Loucy (cell line): ENCODE measurements around the gene ANKRD13C.
"Not testable (repeated sequence)": the region's sequence is repeated elsewhere in the genome, so short reads cannot be mapped to it uniquely, and the experiment has no call there.

Source experiments
- H2AFZ ChIP-seq: fragments of 200-600 bp; sonication (generic); 2 replicates; pipeline ENCODE4 v1.6.0; 2016; ENCODE audit warnings: antibody characterized with exemption, mild to moderate bottlenecking, low read length, moderate library complexity
- H3F3A ChIP-seq: fragments of 200-600 bp; 2 replicates; pipeline ENCODE4 v1.6.0; 2016; ENCODE audit warnings: antibody characterized with exemption, low read depth, mild to moderate bottlenecking
- H3K27me3 ChIP-seq: fragments of 200-600 bp; sonication (generic); 2 replicates; pipeline ENCODE4 v1.6.1; 2014; ENCODE audit warnings: low read length, mild to moderate bottlenecking; ENCODE audit not compliant: insufficient read depth, poor library complexity, severe bottlenecking
- H3K36me3 ChIP-seq: fragments of 200-600 bp; sonication (generic); 2 replicates; pipeline ENCODE4 v1.6.1; 2016; ENCODE audit warnings: low read length; ENCODE audit not compliant: insufficient read depth
- H3K4me1 ChIP-seq: fragments of 200-600 bp; sonication (generic); 2 replicates; pipeline ENCODE4 v1.5.1; 2014; ENCODE audit warnings: low read length, mild to moderate bottlenecking; ENCODE audit not compliant: insufficient read depth, poor library complexity, severe bottlenecking
- H3K4me2 ChIP-seq: fragments of 200-600 bp; sonication (generic); 2 replicates; pipeline ENCODE4 v1.6.0; 2014; ENCODE audit warnings: antibody characterized with exemption, low read length, low read depth, mild to moderate bottlenecking; ENCODE audit not compliant: poor library complexity, severe bottlenecking
- H3K4me3 ChIP-seq: fragments of 200-600 bp; sonication (generic); 2 replicates; pipeline ENCODE4 v1.5.1; 2014; ENCODE audit warnings: low read length, mild to moderate bottlenecking, mixed read lengths; ENCODE audit not compliant: poor library complexity, severe bottlenecking
- H3K79me2 ChIP-seq: fragments of 200-600 bp; sonication (generic); 2 replicates; pipeline ENCODE4 v1.6.1; 2014; ENCODE audit warnings: low read length; ENCODE audit not compliant: insufficient read depth
- H3K9ac ChIP-seq: fragments of 200-600 bp; sonication (generic); 2 replicates; pipeline ENCODE4 v1.6.0; 2014; ENCODE audit warnings: mild to moderate bottlenecking, low read depth, low read length, moderate library complexity; ENCODE audit not compliant: poor library complexity, severe bottlenecking
- H3K9me2 ChIP-seq: fragments of 200-600 bp; sonication (generic); replicated peaks from 2 replicates; pipeline ENCODE4 v1.6.1; 2016; ENCODE audit warnings: low read depth, low read length, mixed read lengths
- H3K9me3 ChIP-seq: fragments of 200-600 bp; sonication (generic); 2 replicates; pipeline ENCODE4 v1.6.1; 2014; ENCODE audit warnings: mild to moderate bottlenecking, antibody characterized with exemption, low read length, low read depth; ENCODE audit not compliant: insufficient read depth
- H4K20me1 ChIP-seq: fragments of 200-600 bp; sonication (generic); 2 replicates; pipeline ENCODE4 v1.6.0; 2014; ENCODE audit warnings: antibody characterized with exemption, low read length, mild to moderate bottlenecking; ENCODE audit not compliant: insufficient read depth, poor library complexity, severe bottlenecking
- CTCF ChIP-seq: fragments of 200-600 bp; sonication (generic); conservative IDR thresholded peaks from 2 replicates; pipeline ENCODE4 v1.5.1; 2014; ENCODE audit warnings: mild to moderate bottlenecking, antibody characterized with exemption, low read length
- EZH2phosphoT487 ChIP-seq: fragments of 200-600 bp; IDR thresholded peaks from 2 replicates; pipeline ENCODE4 v1.6.1; 2018; ENCODE audit warnings: antibody characterized with exemption, mild to moderate bottlenecking, moderate library complexity, borderline replicate concordance

ANKRD13C gene

GRCh38 chr1:70382682-70383081 is 28.2 kb upstream of the ANKRD13C start:
- H3K9me2 ChIP-seq = no peaks in the 10 kb centered on the region
- H3K4me1 ChIP-seq = peaks cover 9% of the 10 kb centered on the region
- no peak overlapping the region for H2AFZ ChIP-seq
- H3K9me3 ChIP-seq = no peaks in the 10 kb centered on the region
- H4K20me1 ChIP-seq = no peaks in the 10 kb centered on the region
- H3K9ac ChIP-seq = no peak overlapping the region
- H3F3A ChIP-seq = no peaks in the 10 kb centered on the region
- no peaks in the 10 kb centered on the region for H3K36me3 ChIP-seq
- H3K4me3 ChIP-seq = no peak overlapping the region
- H3K4me2 ChIP-seq = no peak overlapping the region
- TF ChIP-seq EZH2phosphoT487 (no peak), CTCF (no peak)
- no peaks in the 10 kb centered on the region for H3K27me3 ChIP-seq
- H3K79me2 ChIP-seq = no peaks in the 10 kb centered on the region

GRCh38 chr1:70376196-70376595 is 21.7 kb upstream of the ANKRD13C start:
- Histone ChIP-seq H3K27me3 (no peaks in the 10 kb centered on the region), H3K4me2 (no peak overlapping the region), H3F3A (no peaks in the 10 kb centered on the region), H4K20me1 (no peaks in the 10 kb centered on the region), H2AFZ (no peak overlapping the region), H3K9me2 (no peaks in the 10 kb centered on the region), H3K9me3 (no peaks in the 10 kb centered on the region), H3K36me3 (no peaks in the 10 kb centered on the region), H3K79me2 (no peaks in the 10 kb centered on the region), H3K4me1 (no peaks in the 10 kb centered on the region), H3K9ac (no peak overlapping the region), H3K4me3 (no peak overlapping the region)
- TF ChIP-seq EZH2phosphoT487 = no peak

GRCh38 chr1:70373580-70373979 is 19.1 kb upstream of the ANKRD13C start:
- H3K27me3 ChIP-seq, H3F3A ChIP-seq, H3K4me1 ChIP-seq, H3K9ac ChIP-seq, H3K4me2 ChIP-seq, H3K79me2 ChIP-seq, H3K4me3 ChIP-seq, H4K20me1 ChIP-seq, H3K9me3 ChIP-seq, H3K36me3 ChIP-seq, H2AFZ ChIP-seq, H3K9me2 ChIP-seq: not testable (repeated sequence)

- no peak overlapping the region for H2AFZ ChIP-seq
- H3K79me2 ChIP-seq = no peaks in the 10 kb centered on the region
- H3K36me3 ChIP-seq = no peaks in the 10 kb centered on the region
- no peak overlapping the region for H3K4me2 ChIP-seq
- H3K9ac ChIP-seq = no peak overlapping the region
- H3K9me3 ChIP-seq = no peaks in the 10 kb centered on the region
- no peaks in the 10 kb centered on the region for H3K27me3 ChIP-seq
- H3K9me2 ChIP-seq = no peaks in the 10 kb centered on the region
- H3K4me1 ChIP-seq = no peaks in the 10 kb centered on the region
- no peak overlapping the region for H3K4me3 ChIP-seq
- no peaks in the 10 kb centered on the region for H4K20me1 ChIP-seq
- no peaks in the 10 kb centered on the region for H3F3A ChIP-seq
- TF ChIP-seq CTCF = no peak
Observed at GRCh38 chr1:70372426-70372825, 17.9 kb upstream of the ANKRD13C start.

- not testable (repeated sequence) for H3K27me3 ChIP-seq, H4K20me1 ChIP-seq, H3K4me3 ChIP-seq, H3K79me2 ChIP-seq, H3F3A ChIP-seq, H3K9me3 ChIP-seq, H3K36me3 ChIP-seq, H3K4me1 ChIP-seq, H3K9ac ChIP-seq, H2AFZ ChIP-seq, H3K9me2 ChIP-seq, H3K4me2 ChIP-seq
Observed at GRCh38 chr1:70371586-70371985, 17.1 kb upstream of the ANKRD13C start.

GRCh38 chr1:70367397-70367796 is 12.9 kb upstream of the ANKRD13C start:
- not testable (repeated sequence) for H2AFZ ChIP-seq, H3K4me2 ChIP-seq, H3K79me2 ChIP-seq, H3K9ac ChIP-seq, H4K20me1 ChIP-seq, H3K27me3 ChIP-seq, H3K4me3 ChIP-seq, H3K9me3 ChIP-seq, H3K36me3 ChIP-seq, H3K9me2 ChIP-seq
- Histone ChIP-seq H3F3A (peaks cover 12% of the 10 kb centered on the region), H3K4me1 (peaks cover 37% of the 10 kb centered on the region)
